Measurements from ENCODE around the gene ALDH3B2.
"Not testable (repeated sequence)": the region's sequence is repeated elsewhere in the genome, so short reads cannot be mapped to it uniquely, and the experiment has no call there.

Gene ALDH3B2

GRCh38 chr11:67674442-67674871, at the start of gene ALDH3B2:
Gene ALDH3B2, minus strand, starts transcription at chr11:67674623. Its CDS starts 7,688 bp downstream, at chr11:67666935.
- no peak for DNase-seq

GRCh38 chr11:67723036-67723435, 48.6 kb upstream of the ALDH3B2 start:
- DNase-seq, result not testable (repeated sequence)

- not testable (repeated sequence) for DNase-seq
Observed at GRCh38 chr11:67716226-67716625, 41.8 kb upstream of the ALDH3B2 start.

- not testable (repeated sequence) for DNase-seq
Observed at GRCh38 chr11:67715801-67716200, 41.4 kb upstream of the ALDH3B2 start.

DNA sequence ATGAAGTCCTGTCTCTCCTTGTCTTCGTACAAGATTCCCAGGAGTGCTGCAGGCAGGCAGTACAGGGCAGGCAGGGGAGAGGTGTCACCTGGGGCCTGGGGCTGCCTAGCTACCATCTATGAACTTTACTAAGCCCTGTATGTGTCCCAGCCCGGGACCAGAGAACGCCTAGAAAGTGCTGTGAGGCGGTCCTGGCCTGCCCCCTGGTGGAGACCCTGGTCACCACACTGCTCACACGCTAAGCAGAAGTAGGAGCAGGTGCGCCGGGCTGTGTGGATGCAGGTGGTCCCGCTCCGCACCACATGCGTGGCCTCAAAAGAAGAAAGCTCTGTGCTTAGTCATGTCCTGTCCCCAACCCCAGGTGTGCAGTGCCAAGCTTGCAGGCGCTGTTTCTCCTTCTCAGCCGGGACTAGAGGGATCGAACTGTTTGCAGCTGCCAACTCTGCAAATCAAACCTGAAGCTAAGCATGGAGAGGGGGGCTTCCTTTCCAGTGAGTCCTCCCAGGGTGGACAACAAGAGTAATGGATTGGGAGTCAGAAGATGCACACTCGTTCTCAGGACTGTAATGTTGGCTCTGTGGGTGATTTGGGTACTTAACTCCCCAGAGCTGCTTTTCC, 39.6 kb upstream of the ALDH3B2 start:
- DNase-seq, result not testable (repeated sequence)

DNA sequence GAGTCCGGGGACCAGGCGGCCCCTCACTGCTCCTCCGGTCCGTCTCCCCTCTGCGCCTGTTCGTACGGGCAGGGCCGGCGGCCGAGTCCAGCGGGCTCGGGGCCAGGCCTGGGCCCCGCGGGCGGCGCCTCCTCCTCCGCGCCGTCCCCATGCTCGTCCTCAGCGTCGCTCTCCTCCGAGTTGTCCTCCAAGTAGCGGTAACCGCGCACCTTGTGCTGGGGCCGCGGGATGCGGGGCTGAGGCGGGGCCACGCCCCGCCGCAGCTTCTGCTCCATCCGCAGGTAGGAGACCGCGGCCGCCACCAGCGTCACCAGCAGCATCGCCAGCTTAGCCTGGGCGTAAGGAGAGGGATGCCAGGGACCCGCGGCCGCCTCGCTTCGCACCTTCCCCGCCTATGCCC, 37.3 kb upstream of the ALDH3B2 start:
- DNase-seq, result not testable (repeated sequence)

GRCh38 chr11:67711212-67711611, 36.8 kb upstream of the ALDH3B2 start:
- not testable (repeated sequence) for DNase-seq

DNA sequence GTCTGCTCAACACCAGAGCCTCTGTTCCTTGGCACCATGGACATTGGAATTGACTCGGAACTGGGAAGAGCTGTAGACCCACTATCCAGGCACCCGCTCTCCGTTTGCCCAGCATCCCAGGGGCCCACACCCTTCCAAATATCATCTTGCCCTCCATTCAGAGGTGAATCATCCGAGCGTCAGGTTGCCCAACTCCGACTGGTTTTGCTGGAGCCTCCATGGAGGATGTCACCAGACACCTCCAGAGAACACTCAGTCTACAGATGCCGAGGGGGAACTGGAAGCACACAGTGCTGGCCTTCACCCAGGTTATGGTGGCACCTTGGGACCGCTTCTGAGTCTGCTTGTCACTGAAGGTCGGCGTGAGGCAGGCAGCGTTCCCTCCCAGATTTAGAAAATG, 35.4 kb upstream of the ALDH3B2 start:
- DNase-seq, result not testable (repeated sequence)

- DNase-seq, result no peak
Observed at GRCh38 chr11:67705264-67705663, 30.8 kb upstream of the ALDH3B2 start.

DNA sequence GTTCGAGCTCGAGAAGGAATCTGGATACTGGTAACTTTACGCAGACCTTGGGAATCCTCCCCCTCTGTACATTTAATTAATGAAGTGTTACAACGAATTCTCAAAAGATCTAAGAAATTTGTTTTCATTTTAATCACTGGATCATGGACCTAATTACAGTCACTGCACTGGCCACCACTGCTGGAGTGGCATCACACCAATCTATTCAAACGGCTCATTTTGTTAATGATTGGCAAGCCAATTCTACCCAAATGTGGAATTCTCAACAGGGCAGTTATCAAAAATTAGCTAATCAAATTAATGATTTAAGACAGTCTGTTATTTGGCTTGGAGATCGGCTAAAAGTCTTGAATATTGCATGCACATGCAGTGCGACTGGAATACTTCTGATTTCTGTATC, 30.1 kb upstream of the ALDH3B2 start:
- DNase-seq, result no peak

- DNase-seq, result not testable (repeated sequence)
Observed at GRCh38 chr11:67703709-67704108, 29.3 kb upstream of the ALDH3B2 start.

DNA sequence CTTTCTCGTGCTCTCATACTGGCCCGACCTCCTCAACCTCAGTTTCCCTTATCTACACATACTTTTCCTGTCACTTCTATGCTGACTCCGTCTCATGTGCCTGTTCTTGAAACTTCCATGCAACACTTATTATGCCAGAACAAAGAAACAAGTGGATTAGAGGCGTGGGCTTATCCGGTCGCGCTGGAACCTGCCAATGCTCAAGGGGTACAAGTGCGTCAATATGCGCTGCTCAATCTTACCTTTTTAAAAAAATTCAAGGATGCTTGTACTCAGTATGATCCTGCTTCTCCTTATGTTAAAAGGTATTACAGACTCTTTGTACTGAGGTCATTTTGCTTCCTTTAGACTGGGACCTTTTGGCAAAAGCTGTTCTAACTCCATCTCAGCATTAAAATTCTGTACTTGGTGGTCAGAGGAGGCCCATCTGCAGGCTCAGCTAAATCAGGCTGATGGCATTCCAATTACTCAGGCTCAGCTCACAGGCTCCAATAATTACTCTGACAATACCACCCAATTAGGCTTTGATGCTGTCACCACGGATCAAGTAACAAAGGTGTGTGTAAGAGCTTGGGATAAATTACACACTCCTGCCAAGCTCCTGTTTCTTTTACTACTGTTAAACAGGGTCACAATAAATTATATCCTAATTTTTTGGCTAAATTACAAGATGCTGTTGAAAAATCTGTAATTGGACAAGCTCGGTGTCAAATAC, 26.3 kb upstream of the ALDH3B2 start:
- no peak for DNase-seq

DNA sequence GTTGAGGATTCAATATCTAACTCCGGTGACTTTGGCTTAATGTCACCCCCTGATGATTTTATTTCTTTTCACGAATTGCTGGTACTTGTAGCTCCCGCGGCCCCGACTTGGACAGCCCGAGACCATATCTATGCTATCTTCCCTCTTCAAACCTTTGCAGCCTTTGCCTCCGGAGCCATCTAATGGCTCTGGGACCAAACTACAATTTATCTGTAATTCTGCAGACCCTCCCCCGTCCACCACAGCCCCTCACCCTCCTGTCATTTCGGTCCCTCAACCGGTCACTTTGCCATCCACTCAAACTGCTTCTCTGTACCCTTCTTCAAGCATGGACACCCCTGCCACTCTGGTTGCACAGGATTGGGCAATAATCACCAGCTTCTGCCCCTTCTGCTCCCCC, 25.7 kb upstream of the ALDH3B2 start:
- no peak for DNase-seq

GRCh38 chr11:67699521-67699920, 25.1 kb upstream of the ALDH3B2 start:
- DNase-seq, result no peak

GRCh38 chr11:67698247-67698646, 23.8 kb upstream of the ALDH3B2 start:
- no peak for DNase-seq

DNA sequence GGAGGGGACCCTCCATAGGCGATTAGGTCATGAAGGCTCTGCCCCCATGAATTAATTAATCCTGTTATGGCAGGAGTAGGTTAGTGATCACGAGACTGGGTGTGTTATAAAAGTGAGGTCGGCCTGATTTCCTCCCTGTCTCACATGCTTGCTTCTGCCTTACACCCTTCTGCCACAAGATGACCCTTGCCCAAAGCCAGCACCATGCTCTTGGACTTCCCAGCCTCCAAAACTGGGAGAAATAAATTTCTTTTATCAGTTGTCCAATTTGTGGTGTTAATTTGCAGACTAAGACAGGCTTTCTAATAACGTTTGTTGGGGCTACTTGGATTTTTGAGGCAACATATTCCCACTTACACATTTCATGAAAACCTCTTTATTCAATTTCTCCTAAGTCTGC, 23.4 kb upstream of the ALDH3B2 start:
- no peak for DNase-seq

- DNase-seq, result no peak
Observed at GRCh38 chr11:67696998-67697397, 22.6 kb upstream of the ALDH3B2 start.

DNA sequence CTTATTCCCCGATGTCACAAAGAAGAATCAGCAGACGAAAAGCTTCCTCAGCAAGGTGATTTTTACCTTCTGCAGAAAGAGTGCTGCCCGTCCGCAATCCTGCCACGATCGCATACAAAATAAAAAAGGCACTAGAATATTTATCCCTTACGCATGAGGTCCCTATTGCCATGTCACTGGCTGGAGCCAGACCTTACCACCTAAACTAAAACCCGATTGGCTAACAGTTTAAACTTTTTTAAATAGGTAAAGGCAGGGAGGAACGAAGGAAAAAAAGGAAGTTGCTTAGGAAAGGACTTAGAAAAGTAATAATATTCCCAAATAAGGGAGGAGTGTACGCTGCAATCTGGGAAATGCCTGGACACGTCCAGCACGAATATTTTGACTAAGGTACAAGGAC, 21.2 kb upstream of the ALDH3B2 start:
- DNase-seq, result no peak

- DNase-seq, result no peak
Observed at GRCh38 chr11:67694875-67695555, 20.6 kb upstream of the ALDH3B2 start.

- DNase-seq, result no peak
Observed at GRCh38 chr11:67691149-67691548, 16.7 kb upstream of the ALDH3B2 start.

DNA sequence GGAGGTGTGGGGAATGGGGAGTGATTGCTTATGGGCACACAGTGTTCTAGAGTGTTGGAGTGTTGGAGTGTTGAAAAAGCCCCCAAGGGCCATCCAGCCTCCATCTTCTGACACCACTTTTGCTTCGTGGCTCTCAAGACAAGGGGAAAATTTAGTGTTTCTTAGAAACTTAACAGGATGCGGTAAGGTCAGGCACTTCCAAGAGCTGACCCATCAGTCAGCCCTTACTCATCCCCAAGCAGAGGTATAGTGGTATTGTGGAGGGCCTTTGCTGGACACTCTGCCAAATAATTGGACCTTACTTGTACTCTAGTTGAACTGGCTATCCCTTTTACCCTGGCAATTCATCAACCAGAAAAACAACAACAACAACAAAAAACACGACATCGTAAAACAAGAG, 14.8 kb upstream of the ALDH3B2 start:
- DNase-seq, result no peak

GRCh38 chr11:67687986-67688385, 13.6 kb upstream of the ALDH3B2 start:
- no peak for DNase-seq

DNA sequence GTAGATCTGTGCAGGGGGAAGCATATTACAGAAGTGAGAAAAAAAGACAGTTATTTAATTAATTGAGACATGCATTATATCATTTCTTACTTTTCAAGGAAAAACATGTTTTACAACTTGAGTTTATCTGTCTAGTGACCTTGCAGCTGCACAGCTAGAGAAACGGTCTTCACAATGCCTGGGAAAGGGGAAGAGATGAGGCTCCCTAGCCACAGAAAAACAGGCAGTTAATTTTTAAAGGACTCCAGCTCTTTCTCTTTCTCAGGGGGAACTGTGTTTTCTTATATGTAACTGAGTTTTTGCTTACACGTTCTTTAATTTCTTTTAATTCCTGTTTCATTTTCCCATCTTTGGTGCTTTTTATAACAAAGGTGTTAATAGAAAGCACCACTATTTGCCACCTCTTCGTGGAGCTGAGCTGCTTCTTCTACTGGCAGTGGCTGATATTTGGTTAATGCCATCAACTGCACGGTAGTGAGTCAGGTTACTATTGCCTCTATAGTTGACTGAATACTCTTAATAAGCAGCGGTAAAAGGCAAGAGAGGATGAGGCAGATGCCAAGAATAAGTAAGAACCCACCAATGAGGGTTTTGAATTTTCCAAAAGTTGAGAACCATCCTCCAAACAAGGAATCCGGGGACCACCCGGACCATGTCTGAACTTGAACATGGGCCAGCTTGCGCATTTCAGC, 11.4 kb upstream of the ALDH3B2 start:
- DNase-seq, result not testable (repeated sequence)
